DND-41 (cell line): ENCODE results near the gene EIF6.
A peak's percentile ranks its signal among the peaks of the same experiment; 100 is the strongest.

Source experiments
- ATAC-seq: fragments of 200-7000 bp; cut with Tn5 transposase; 3 replicates; pipeline ENCODE4 v1.9.1; 2021; ENCODE audit warnings: low read depth; ENCODE audit not compliant: insufficient read depth
- DNase-seq: peaks from one replicate; pipeline ENCODE4 v3.0.0-alpha.2; 2020
- H2AFZ ChIP-seq: 2 replicates; pipeline ENCODE4 v1.6.0; 2012; ENCODE audit warnings: low read depth, low read length
- H3K27ac ChIP-seq: 2 replicates; pipeline ENCODE4 v1.5.1; 2012; ENCODE audit warnings: low read length, inconsistent platforms
- H3K27me3 ChIP-seq: fragments of 200-600 bp; sonication (generic); 2 replicates; pipeline ENCODE4 v1.6.0; 2012; ENCODE audit warnings: low read length, mild to moderate bottlenecking, inconsistent platforms; ENCODE audit not compliant: insufficient read depth, poor library complexity
- H3K36me3 ChIP-seq: 2 replicates; pipeline ENCODE4 v1.5.1; 2012; ENCODE audit warnings: low read length, inconsistent platforms; ENCODE audit not compliant: insufficient read depth
- H3K4me1 ChIP-seq: 2 replicates; pipeline ENCODE4 v1.5.1; 2012; ENCODE audit warnings: mild to moderate bottlenecking, low read length; ENCODE audit not compliant: insufficient read depth
- H3K4me2 ChIP-seq: 2 replicates; pipeline ENCODE4 v1.6.0; 2012; ENCODE audit warnings: mild to moderate bottlenecking, moderate library complexity, low read length, inconsistent platforms; ENCODE audit not compliant: insufficient read depth
- H3K4me3 ChIP-seq, 2 experiments: fragments of 200-600 bp in 1 of 2; shearing (Covaris generic) in 1 of 2; 2 replicates each; pipeline ENCODE4 v1.5.1; 2012 to 2016; ENCODE audit warnings: inconsistent platforms in 2 of 2, low read length in 2 of 2, mild to moderate bottlenecking in 2 of 2, low read depth in 1 of 2, moderate library complexity in 1 of 2
- H3K79me2 ChIP-seq: 2 replicates; pipeline ENCODE4 v1.6.0; 2012; ENCODE audit warnings: low read length, inconsistent platforms; ENCODE audit not compliant: insufficient read depth
- H3K9ac ChIP-seq: 2 replicates; pipeline ENCODE4 v1.6.0; 2012; ENCODE audit warnings: low read depth, mild to moderate bottlenecking, inconsistent platforms, low read length, moderate library complexity
- H3K9me3 ChIP-seq: 2 replicates; pipeline ENCODE4 v1.5.1; 2012; ENCODE audit warnings: low read length, moderate library complexity, mild to moderate bottlenecking, inconsistent platforms; ENCODE audit not compliant: insufficient read depth, severe bottlenecking
- H4K20me1 ChIP-seq: 2 replicates; pipeline ENCODE4 v1.6.0; 2012; ENCODE audit warnings: low read length; ENCODE audit not compliant: insufficient read depth
- EZH2 ChIP-seq: IDR thresholded peaks from 3 replicates; pipeline ENCODE4 v1.6.1; 2012; ENCODE audit warnings: borderline replicate concordance, low read depth, mild to moderate bottlenecking, moderate library complexity, low read length, inconsistent platforms; ENCODE audit not compliant: severe bottlenecking
- TF ChIP-seq, protein P1 (sequence below): IDR thresholded peaks from 2 replicates; pipeline ENCODE4 v1.5.1; 2012; ENCODE audit warnings: borderline replicate concordance, low read length, moderate library complexity, mild to moderate bottlenecking; ENCODE audit not compliant: poor library complexity, severe bottlenecking; ENCODE audit errors: extremely low read depth

The EIF6 gene

DNA sequence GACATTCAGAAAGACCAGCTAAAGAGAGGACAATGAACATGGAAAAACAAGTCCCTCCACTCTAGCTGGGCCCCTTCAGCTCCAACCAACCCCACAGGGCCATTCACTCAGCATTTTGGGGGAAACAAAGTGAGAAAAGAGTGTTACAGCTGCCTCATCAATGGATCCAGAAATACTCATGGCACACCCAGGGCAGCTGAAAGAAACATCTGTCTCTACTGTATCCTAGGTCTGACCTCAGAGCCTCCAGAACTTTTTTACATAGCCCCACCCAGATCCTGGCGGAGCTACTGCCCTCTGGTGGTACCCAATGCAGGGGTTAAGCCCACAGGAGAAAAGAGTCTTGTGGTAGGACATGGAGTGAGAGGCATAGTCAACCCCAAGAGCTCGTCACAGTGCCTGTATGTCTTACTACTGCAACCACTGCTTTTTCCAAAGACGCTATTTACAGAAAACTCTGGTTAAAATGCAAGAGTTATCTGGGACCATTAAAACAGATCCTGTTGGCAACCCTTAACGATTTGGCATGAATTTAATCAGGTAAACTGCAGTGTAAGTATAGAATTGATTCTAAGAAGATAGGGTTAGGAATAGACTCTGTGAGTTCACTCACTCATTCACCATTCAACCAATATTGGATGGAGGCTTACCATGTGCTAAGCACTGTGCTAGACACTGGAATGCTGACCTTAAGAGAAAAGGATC is 45.0 kb upstream of the EIF6 start:
- H3K36me3 ChIP-seq = peaks cover 7% of the 10 kb centered on the region; the same call in 1 of the 2 replicates
- ATAC-seq (peak; percentile 96), DNase-seq (peak; percentile 63)
- H3K9me3 ChIP-seq = no peaks in the 10 kb centered on the region
- H3K4me3 ChIP-seq = no peak overlapping the region
- no peaks in the 10 kb centered on the region for H3K79me2 ChIP-seq
- H3K27me3 ChIP-seq = no peaks in the 10 kb centered on the region
- no peak overlapping the region for H2AFZ ChIP-seq
- no peak overlapping the region for H3K9ac ChIP-seq
- H3K4me2 ChIP-seq = no peak overlapping the region
- TF ChIP-seq, protein P1, sequence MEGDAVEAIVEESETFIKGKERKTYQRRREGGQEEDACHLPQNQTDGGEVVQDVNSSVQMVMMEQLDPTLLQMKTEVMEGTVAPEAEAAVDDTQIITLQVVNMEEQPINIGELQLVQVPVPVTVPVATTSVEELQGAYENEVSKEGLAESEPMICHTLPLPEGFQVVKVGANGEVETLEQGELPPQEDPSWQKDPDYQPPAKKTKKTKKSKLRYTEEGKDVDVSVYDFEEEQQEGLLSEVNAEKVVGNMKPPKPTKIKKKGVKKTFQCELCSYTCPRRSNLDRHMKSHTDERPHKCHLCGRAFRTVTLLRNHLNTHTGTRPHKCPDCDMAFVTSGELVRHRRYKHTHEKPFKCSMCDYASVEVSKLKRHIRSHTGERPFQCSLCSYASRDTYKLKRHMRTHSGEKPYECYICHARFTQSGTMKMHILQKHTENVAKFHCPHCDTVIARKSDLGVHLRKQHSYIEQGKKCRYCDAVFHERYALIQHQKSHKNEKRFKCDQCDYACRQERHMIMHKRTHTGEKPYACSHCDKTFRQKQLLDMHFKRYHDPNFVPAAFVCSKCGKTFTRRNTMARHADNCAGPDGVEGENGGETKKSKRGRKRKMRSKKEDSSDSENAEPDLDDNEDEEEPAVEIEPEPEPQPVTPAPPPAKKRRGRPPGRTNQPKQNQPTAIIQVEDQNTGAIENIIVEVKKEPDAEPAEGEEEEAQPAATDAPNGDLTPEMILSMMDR = peak; percentile 76
- no peak for TF ChIP-seq EZH2
- no peaks in the 10 kb centered on the region for H4K20me1 ChIP-seq
- no peak overlapping the region for H3K27ac ChIP-seq
- H3K4me1 ChIP-seq = no peaks in the 10 kb centered on the region

DNA sequence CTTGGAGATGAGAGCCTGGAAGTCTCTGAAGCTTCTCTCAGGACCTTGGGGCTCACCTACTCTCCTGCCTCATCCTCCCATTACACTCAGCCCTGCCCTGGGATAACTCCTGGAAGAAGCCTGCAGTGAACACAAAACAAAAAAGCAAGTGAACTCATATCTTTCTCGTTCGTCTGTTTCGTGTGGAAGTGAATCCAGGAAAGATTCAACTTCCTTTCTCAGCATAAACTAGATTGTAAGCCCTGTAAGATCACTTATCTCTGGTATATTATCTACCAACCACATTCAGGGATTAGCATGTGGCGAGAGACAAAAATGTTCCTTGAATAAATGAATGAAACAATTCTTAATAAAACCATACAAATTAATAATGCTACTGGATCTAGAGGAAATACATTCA is 44.1 kb upstream of the EIF6 start:
- no peaks in the 10 kb centered on the region for H3K79me2 ChIP-seq
- H3K36me3 ChIP-seq = peaks cover 7% of the 10 kb centered on the region; the same call in 1 of the 2 replicates
- DNase-seq = no peak
- no peak for TF ChIP-seq EZH2
- TF ChIP-seq, protein P1 = no peak
- H3K27ac ChIP-seq = no peak overlapping the region
- no peak overlapping the region for H3K4me3 ChIP-seq
- ATAC-seq = no peak
- H3K4me1 ChIP-seq = no peaks in the 10 kb centered on the region
- no peaks in the 10 kb centered on the region for H3K27me3 ChIP-seq
- H3K9me3 ChIP-seq = no peaks in the 10 kb centered on the region
- no peaks in the 10 kb centered on the region for H4K20me1 ChIP-seq
- H3K9ac ChIP-seq = no peak overlapping the region
- no peak overlapping the region for H3K4me2 ChIP-seq
- no peak overlapping the region for H2AFZ ChIP-seq

DNA sequence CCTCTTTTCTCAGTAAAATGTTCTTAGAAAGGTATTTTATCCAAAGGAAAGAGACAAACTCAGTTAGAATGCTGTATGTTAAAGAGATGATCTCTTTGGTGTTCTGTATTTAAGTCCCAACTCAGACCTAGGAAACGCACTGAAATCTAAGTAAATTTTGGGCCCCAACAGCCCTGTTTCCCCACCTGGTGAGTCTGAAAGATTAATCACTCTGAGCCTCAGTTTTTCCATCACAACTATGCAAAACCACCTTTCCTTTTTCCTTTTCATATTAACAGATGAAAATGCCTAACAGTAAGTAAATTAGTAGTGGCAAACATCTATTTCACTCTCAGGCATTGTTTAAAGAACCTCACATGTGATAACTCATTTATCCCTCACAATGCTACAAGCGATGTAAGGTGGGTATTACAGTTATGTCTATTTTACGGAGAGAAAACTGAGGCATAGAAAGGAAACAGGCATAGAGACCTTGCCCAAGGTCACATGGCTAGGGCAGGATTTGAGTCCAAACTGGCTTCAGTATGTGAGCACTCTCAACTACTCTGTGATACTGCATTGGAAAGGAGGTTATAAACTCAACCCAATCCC is 43.6 kb upstream of the EIF6 start:
- Histone ChIP-seq H2AFZ (no peak overlapping the region), H3K27me3 (no peaks in the 10 kb centered on the region), H3K27ac (no peak overlapping the region), H3K9me3 (no peaks in the 10 kb centered on the region), H3K4me1 (no peaks in the 10 kb centered on the region), H3K79me2 (no peaks in the 10 kb centered on the region), H3K4me2 (no peak overlapping the region), H3K36me3 (peaks cover 7% of the 10 kb centered on the region; the same call in 1 of the 2 replicates), H3K9ac (no peak overlapping the region), H3K4me3 (no peak overlapping the region), H4K20me1 (no peaks in the 10 kb centered on the region)
- no peak for ATAC-seq
- no peak for DNase-seq
- TF ChIP-seq, protein P1 = no peak
- no peak for TF ChIP-seq EZH2
